Fibroblast of lung (primary cell): Measurements from ENCODE around the gene SPPL2B. TPM values are rescaled to one million over a fixed set of nuclear protein-coding genes. Genes with fewer than 3 reads are reported as not detected.

Experiments
- DNase-seq, 2 donors: peaks; one replicate each; pipeline versions ENCODE4 v3.0.0 to v3.0.0-alpha.2; 2010; ENCODE audit warnings: low read depth in 2 of 2
- H2AFZ ChIP-seq: 2 replicates; pipeline ENCODE4 v1.5.1; 2012; ENCODE audit warnings: low read length, control low read depth, inconsistent platforms
- H3K27ac ChIP-seq: 2 replicates; pipeline ENCODE4 v1.5.1; 2011; ENCODE audit warnings: low read length, control low read depth; ENCODE audit not compliant: insufficient read depth
- H3K27me3 ChIP-seq: 2 replicates; pipeline ENCODE4 v1.5.1; 2011; ENCODE audit warnings: mild to moderate bottlenecking, low read length; ENCODE audit not compliant: control insufficient read depth, insufficient read depth
- H3K36me3 ChIP-seq: 2 replicates; pipeline ENCODE4 v1.5.1; 2011; ENCODE audit warnings: low read length; ENCODE audit not compliant: control insufficient read depth, insufficient read depth
- H3K4me1 ChIP-seq: 2 replicates; pipeline ENCODE4 v1.5.1; 2011; ENCODE audit warnings: low read length; ENCODE audit not compliant: control insufficient read depth, insufficient read depth; ENCODE audit errors: extremely low read depth
- H3K4me2 ChIP-seq: 2 replicates; pipeline ENCODE4 v1.5.1; 2011; ENCODE audit warnings: low read length, control low read depth; ENCODE audit not compliant: insufficient read depth; ENCODE audit errors: extremely low read depth
- H3K4me3 ChIP-seq, 4 experiments: fragments of 200-600 bp in 1 of 4; sonication (generic) in 1 of 4; replicated peaks in 1 of 4; 2 replicates each; pipeline ENCODE4 v1.5.1; 2011 to 2016; ENCODE audit warnings: low read length in 4 of 4, low read depth in 3 of 4, mild to moderate bottlenecking in 3 of 4, control low read depth in 2 of 4, inconsistent platforms in 1 of 4, mixed read lengths in 1 of 4; ENCODE audit not compliant: insufficient read depth in 1 of 4; ENCODE audit errors: control extremely low read depth in 1 of 4
- H3K79me2 ChIP-seq: 2 replicates; pipeline ENCODE4 v1.5.1; 2012; ENCODE audit warnings: mild to moderate bottlenecking, low read length, inconsistent platforms; ENCODE audit not compliant: control insufficient read depth, insufficient read depth
- H3K9ac ChIP-seq: 2 replicates; pipeline ENCODE4 v1.5.1; 2011; ENCODE audit warnings: mild to moderate bottlenecking, low read length, control low read depth; ENCODE audit not compliant: insufficient read depth
- H3K9me3 ChIP-seq: 2 replicates; pipeline ENCODE4 v1.5.1; 2012; ENCODE audit warnings: low read depth, low read length; ENCODE audit not compliant: control insufficient read depth, insufficient read depth
- H4K20me1 ChIP-seq: 2 replicates; pipeline ENCODE4 v1.5.1; 2011; ENCODE audit warnings: low read length; ENCODE audit not compliant: control insufficient read depth, insufficient read depth; ENCODE audit errors: extremely low read depth
- CTCF ChIP-seq, 2 donors: IDR thresholded peaks in 1 of 2; conservative IDR thresholded peaks in 1 of 2; 1 replicate in 1 of 2; 2 replicates in 1 of 2; pipeline ENCODE4 v1.5.1; 2011 to 2012; ENCODE audit warnings: low read length in 2 of 2, control low read depth in 1 of 2, inconsistent platforms in 1 of 2, low read depth in 1 of 2, mild to moderate bottlenecking in 1 of 2
- EZH2 ChIP-seq: IDR thresholded peaks from 2 replicates; pipeline ENCODE4 v1.5.1; 2012; ENCODE audit warnings: low read length, control low read depth, mild to moderate bottlenecking; ENCODE audit errors: missing control alignments
- polyA plus RNA-seq, 2 donors: library from polyadenylated mRNA; depleted of rRNA in 1 of 2; stranded (reverse) in 1 of 2; unstranded in 1 of 2; fragments of >200 nt; gene quantifications; 2 replicates each; pipeline ENCODE4 v1.2.1, GENCODE V29; 2011 to 2012; ENCODE audit warnings: missing spikeins in 1 of 2
- total RNA-seq: library from RNA; depleted of rRNA; stranded (reverse); fragments of >200 nt; gene quantifications from 2 replicates; pipeline ENCODE4 v1.2.1, GENCODE V29; 2014

Gene SPPL2B
- total and polyA plus RNA-seq, 2 donors (not counting 1 experiment from before 2014, with no cell fraction given), result 16.0 to 23.8 TPM

- Histone ChIP-seq H4K20me1 (no peaks in the 10 kb centered on the region), H3K9me3 (no peaks in the 10 kb centered on the region)
These were observed 70.3 kb downstream of the SPPL2B start for GRCh38 chr19:2398735-2399305.

GRCh38 chr19:2399582-2399981, 71.1 kb downstream of the SPPL2B start:
- Histone ChIP-seq H3K9ac (no peak overlapping the region), H2AFZ (no peak overlapping the region), H3K9me3 (no peaks in the 10 kb centered on the region), H3K4me2 (no peak overlapping the region), H4K20me1 (no peaks in the 10 kb centered on the region), H3K27me3 (no peaks in the 10 kb centered on the region), H3K4me1 (no peaks in the 10 kb centered on the region), H3K4me3 (no peak overlapping the region), H3K79me2 (no peaks in the 10 kb centered on the region), H3K27ac (no peak overlapping the region), H3K36me3 (no peaks in the 10 kb centered on the region)
- TF ChIP-seq CTCF (conservative IDR thresholded peaks at IDR 0.05 in 1 of 2, IDR thresholded peaks at IDR 0.05 in 1 of 2; ENCODE audit: low read depth in 1 of 2, low read length in 2 of 2) (no peak), EZH2 (no peak)
- no peak for DNase-seq

More at GRCh38 chr19:2398735-2399305, 70.3 kb downstream of the SPPL2B start:
- Histone ChIP-seq H3K79me2 (no peaks in the 10 kb centered on the region), H3K9ac (no peak overlapping the region), H3K4me3 (no peak overlapping the region), H3K36me3 (no peaks in the 10 kb centered on the region), H2AFZ (no peak overlapping the region), H3K4me1 (no peaks in the 10 kb centered on the region), H3K4me2 (no peak overlapping the region), H3K27me3 (no peaks in the 10 kb centered on the region), H3K27ac (no peak overlapping the region)
- no peak for TF ChIP-seq EZH2
- no peak for TF ChIP-seq CTCF (conservative IDR thresholded peaks at IDR 0.05 in 1 of 2, IDR thresholded peaks at IDR 0.05 in 1 of 2; ENCODE audit: low read depth in 1 of 2, low read length in 2 of 2)
- no peak for DNase-seq

Other genes with a start within 250 kb of the SPPL2B start
- gene MOB3A, start 232.4 kb upstream of the SPPL2B start, total RNA-seq, result 12.8 and 17.2 TPM in 2 replicates
- gene MOB3A, start 232.4 kb upstream of the SPPL2B start, polyA plus RNA-seq, result 34.8 and 37.5 TPM in 2 replicates
- gene IZUMO4, start 231.8 kb upstream of the SPPL2B start, total RNA-seq, result 0.26 and 1.3 TPM in 2 replicates
- gene IZUMO4, start 231.8 kb upstream of the SPPL2B start, polyA plus RNA-seq, result 0.56 and 0.77 TPM in 2 replicates
- gene AP3D1, start 177.1 kb upstream of the SPPL2B start, total RNA-seq, result 88.9 and 99.9 TPM in 2 replicates
- gene AP3D1, start 177.1 kb upstream of the SPPL2B start, polyA plus RNA-seq, result 68.0 and 103 TPM in 2 replicates
- gene DOT1L, start 164.8 kb upstream of the SPPL2B start, total RNA-seq, result 2.8 and 3.1 TPM in 2 replicates
- gene DOT1L, start 164.8 kb upstream of the SPPL2B start, polyA plus RNA-seq, result 5.4 and 7.3 TPM in 2 replicates
- gene PLEKHJ1, start 92.4 kb upstream of the SPPL2B start, total RNA-seq, result 46.0 and 61.3 TPM in 2 replicates
- 34.9 and 41.3 TPM in 2 replicates for gene PLEKHJ1, start 92.4 kb upstream of the SPPL2B start, polyA plus RNA-seq
- 23.1 and 31.5 TPM in 2 replicates for gene SF3A2, start 91.9 kb upstream of the SPPL2B start, total RNA-seq
- gene SF3A2, start 91.9 kb upstream of the SPPL2B start, polyA plus RNA-seq, result 11.1 and 14.8 TPM in 2 replicates
- gene AMH, start 79.4 kb upstream of the SPPL2B start, total RNA-seq, result 0.26 and 0.33 TPM in 2 replicates
- 0.03 and 0.07 TPM in 2 replicates for gene AMH, start 79.4 kb upstream of the SPPL2B start, polyA plus RNA-seq
- gene JSRP1, start 72.3 kb upstream of the SPPL2B start, total RNA-seq, result not detected in 2 replicates
- not detected in 2 replicates for gene JSRP1, start 72.3 kb upstream of the SPPL2B start, polyA plus RNA-seq
- not detected in 2 replicates for gene PEAK3, start 46.5 kb upstream of the SPPL2B start, total RNA-seq
- not detected in 2 replicates for gene PEAK3, start 46.5 kb upstream of the SPPL2B start, polyA plus RNA-seq
- not detected in 2 replicates for gene LINGO3, start 20.5 kb upstream of the SPPL2B start, total RNA-seq
- not detected in 2 replicates for gene LINGO3, start 20.5 kb upstream of the SPPL2B start, polyA plus RNA-seq
- 43.1 and 61.6 TPM in 2 replicates for gene LSM7, start 98 bp upstream of the SPPL2B start, total RNA-seq
- gene LSM7, start 98 bp upstream of the SPPL2B start, polyA plus RNA-seq, result 182 and 233 TPM in 2 replicates
- under 0.01 TPM in 1 of 2 replicates, not detected in the other for gene TMPRSS9, start 31.6 kb downstream of the SPPL2B start, total RNA-seq
- not detected in 2 replicates for gene TMPRSS9, start 31.6 kb downstream of the SPPL2B start, polyA plus RNA-seq
- gene TIMM13, start 98.9 kb downstream of the SPPL2B start, total RNA-seq, result 23.9 and 27.6 TPM in 2 replicates
- 14.1 and 19.5 TPM in 2 replicates for gene TIMM13, start 98.9 kb downstream of the SPPL2B start, polyA plus RNA-seq
- gene LMNB2, start 128.3 kb downstream of the SPPL2B start, total RNA-seq, result 47.0 and 56.3 TPM in 2 replicates
- gene LMNB2, start 128.3 kb downstream of the SPPL2B start, polyA plus RNA-seq, result 41.6 and 94.8 TPM in 2 replicates
- gene GADD45B, start 147.4 kb downstream of the SPPL2B start, total RNA-seq, result 16.4 and 32.5 TPM in 2 replicates
- 61.7 and 72.8 TPM in 2 replicates for gene GADD45B, start 147.4 kb downstream of the SPPL2B start, polyA plus RNA-seq